ENCODE results near the gene TPCN2. TPM values are rescaled to one million over a fixed set of nuclear protein-coding genes. Genes with fewer than 3 reads are reported as not detected.

TPCN2 gene
- total RNA-seq, 1 experiment from 2014 or later: 20.6 TPM

- CTCF ChIA-PET: no interaction called here
- Histone ChIP-seq H3K4me1 (ENCODE audit: control insufficient read depth, insufficient read depth, low read length) (peaks cover 30% of the 10 kb centered on the region), H3K36me3 (ENCODE audit: control insufficient read depth, insufficient read depth, low read length) (no peaks in the 10 kb centered on the region; the same call in 1 of the 2 replicates), H3K4me3 (ENCODE audit: low read depth in 2 of 2, low read length in 2 of 2) (no peak overlapping the region), H3K9me3 (ENCODE audit: control insufficient read depth, insufficient read depth, low read depth, low read length) (no peaks in the 10 kb centered on the region), H3K27ac (ENCODE audit: low read length) (peak overlapping the region; percentile 20; the same call in 1 of the 2 replicates), H3K27me3 (ENCODE audit: control insufficient read depth, insufficient read depth, low read length) (no peaks in the 10 kb centered on the region)
- POLR2A ChIA-PET: no interaction called here
- intact Hi-C loops (cut with micrococcal nuclease; ENCODE audit: unreplicated experiment): no loop called here
- DNase-seq (ENCODE audit: low read depth, low spot score): no peak
- no TSS peak for BruUV-seq (replicated peaks)
- in situ Hi-C loops (cut with HindIII; ENCODE audit: low pct_unique_long_range_greater_than_20kb, low sequenced_read_pairs): no loop called here
- ATAC-seq: no peak
- TF ChIP-seq SIN3A (IDR thresholded peaks at IDR 0.05; ENCODE audit: borderline replicate concordance, insufficient read depth, low read depth, low read length): no peak
- no peak for TF ChIP-seq POLR2AphosphoS5 (IDR thresholded peaks at IDR 0.05; ENCODE audit: low read depth, low read length)
- no peak for TF ChIP-seq TCF7L2 (IDR thresholded peaks at IDR 0.05; ENCODE audit: low read depth, low read length)
- TF ChIP-seq, protein P1, sequence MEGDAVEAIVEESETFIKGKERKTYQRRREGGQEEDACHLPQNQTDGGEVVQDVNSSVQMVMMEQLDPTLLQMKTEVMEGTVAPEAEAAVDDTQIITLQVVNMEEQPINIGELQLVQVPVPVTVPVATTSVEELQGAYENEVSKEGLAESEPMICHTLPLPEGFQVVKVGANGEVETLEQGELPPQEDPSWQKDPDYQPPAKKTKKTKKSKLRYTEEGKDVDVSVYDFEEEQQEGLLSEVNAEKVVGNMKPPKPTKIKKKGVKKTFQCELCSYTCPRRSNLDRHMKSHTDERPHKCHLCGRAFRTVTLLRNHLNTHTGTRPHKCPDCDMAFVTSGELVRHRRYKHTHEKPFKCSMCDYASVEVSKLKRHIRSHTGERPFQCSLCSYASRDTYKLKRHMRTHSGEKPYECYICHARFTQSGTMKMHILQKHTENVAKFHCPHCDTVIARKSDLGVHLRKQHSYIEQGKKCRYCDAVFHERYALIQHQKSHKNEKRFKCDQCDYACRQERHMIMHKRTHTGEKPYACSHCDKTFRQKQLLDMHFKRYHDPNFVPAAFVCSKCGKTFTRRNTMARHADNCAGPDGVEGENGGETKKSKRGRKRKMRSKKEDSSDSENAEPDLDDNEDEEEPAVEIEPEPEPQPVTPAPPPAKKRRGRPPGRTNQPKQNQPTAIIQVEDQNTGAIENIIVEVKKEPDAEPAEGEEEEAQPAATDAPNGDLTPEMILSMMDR (IDR thresholded peaks at IDR 0.05): no peak
- TF ChIP-seq REST (IDR thresholded peaks at IDR 0.05; ENCODE audit: insufficient read depth in 1 of 2, low read depth in 2 of 2, low read length in 1 of 2): no peak
Observed at GRCh38 chr11:69051381-69052342, 2.9 kb downstream of the TPCN2 start.

DNA sequence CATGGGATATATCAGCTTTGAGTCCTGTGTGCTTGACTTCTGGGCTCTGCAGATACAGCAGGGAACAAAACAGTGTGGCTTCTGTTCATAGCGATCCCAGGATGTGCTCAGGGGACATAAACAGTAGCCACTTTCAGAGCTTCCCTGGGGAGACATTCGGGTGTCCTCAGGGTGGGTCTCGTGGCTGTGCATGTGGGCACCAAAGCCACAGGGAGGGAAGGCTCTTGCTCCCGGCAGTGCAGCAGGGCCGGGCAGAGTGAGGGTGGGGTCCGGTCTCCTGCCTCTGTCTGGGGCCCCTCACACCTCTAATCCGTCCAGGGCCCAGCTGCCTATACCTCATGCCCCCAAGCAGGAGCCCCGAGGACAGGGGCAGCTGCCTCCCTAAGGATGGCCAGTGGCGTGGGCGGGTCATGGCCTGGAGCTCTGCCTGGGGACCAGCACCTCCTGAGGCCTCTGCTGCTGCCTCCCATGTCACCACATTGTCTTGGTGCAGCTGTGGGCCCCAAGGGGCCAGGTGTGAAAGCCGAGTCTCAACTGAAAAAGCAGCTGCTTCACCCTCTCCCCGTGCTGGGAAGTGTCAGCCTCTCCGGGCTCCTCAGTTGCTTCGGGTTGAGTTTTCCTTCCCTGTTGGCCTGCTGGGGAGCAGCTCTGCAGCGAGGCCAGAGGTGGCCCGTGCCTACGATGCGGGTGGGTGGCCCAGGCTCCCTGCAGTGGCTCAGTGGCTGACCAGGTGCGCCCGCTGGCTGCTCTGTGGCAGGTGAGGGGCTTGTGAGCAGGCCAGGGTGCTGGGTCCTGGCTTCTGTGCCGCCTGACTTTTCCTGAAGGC lies 3.8 kb downstream of the TPCN2 start:
- Histone ChIP-seq H3K27me3 (ENCODE audit: control insufficient read depth, insufficient read depth, low read length) (no peaks in the 10 kb centered on the region), H3K27ac (ENCODE audit: low read length) (peak overlapping the region; percentile 20; the same call in 1 of the 2 replicates), H3K9me3 (ENCODE audit: control insufficient read depth, insufficient read depth, low read depth, low read length) (no peaks in the 10 kb centered on the region), H3K4me3 (ENCODE audit: low read depth in 2 of 2, low read length in 2 of 2) (no peak overlapping the region), H3K36me3 (ENCODE audit: control insufficient read depth, insufficient read depth, low read length) (no peaks in the 10 kb centered on the region; the same call in 1 of the 2 replicates), H3K4me1 (ENCODE audit: control insufficient read depth, insufficient read depth, low read length) (peaks cover 30% of the 10 kb centered on the region)
- CTCF ChIA-PET: no interaction called here
- in situ Hi-C loops (cut with HindIII; ENCODE audit: low pct_unique_long_range_greater_than_20kb, low sequenced_read_pairs): no loop called here
- BruUV-seq (replicated peaks): no TSS peak
- DNase-seq (ENCODE audit: low read depth, low spot score) (no peak), ATAC-seq (no peak)
- intact Hi-C loops (cut with micrococcal nuclease; ENCODE audit: unreplicated experiment): no loop called here
- POLR2A ChIA-PET: no interaction called here
- TF ChIP-seq POLR2AphosphoS5 (IDR thresholded peaks at IDR 0.05; ENCODE audit: low read depth, low read length) (no peak), REST (IDR thresholded peaks at IDR 0.05; ENCODE audit: insufficient read depth in 1 of 2, low read depth in 2 of 2, low read length in 1 of 2) (no peak), SIN3A (IDR thresholded peaks at IDR 0.05; ENCODE audit: borderline replicate concordance, insufficient read depth, low read depth, low read length) (no peak), TCF7L2 (IDR thresholded peaks at IDR 0.05; ENCODE audit: low read depth, low read length) (no peak)
- TF ChIP-seq, protein P1 (IDR thresholded peaks at IDR 0.05): no peak
